ENCODE data around the gene AZIN2. TPM values are rescaled to one million over a fixed set of nuclear protein-coding genes. Genes with fewer than 3 reads are reported as not detected.

AZIN2 gene
- total RNA-seq, 1 experiment from 2014 or later, result 2.4 TPM

- ATAC-seq (no peak), DNase-seq (ENCODE audit: low read depth, low spot score) (no peak)
- ChIA-PET POLR2A (no interaction called here), CTCF (interaction anchor here (0.6 to 1.0 kb wide), 2 partner anchors 9 to 124 kb away, joined by 3 to 4 read pairs; no protein-coding TSS in a partner anchor)
- Histone ChIP-seq H3K4me1 (ENCODE audit: control insufficient read depth, insufficient read depth, low read length) (0 out of 2 replicates have a peak, but pooled peaks cover 3% of the 10 kb centered on the region), H3K4me3 (ENCODE audit: low read depth in 2 of 2, low read length in 2 of 2) (no peak overlapping the region), H3K36me3 (ENCODE audit: control insufficient read depth, insufficient read depth, low read length) (no peaks in the 10 kb centered on the region), H3K27me3 (ENCODE audit: control insufficient read depth, insufficient read depth, low read length) (no peaks in the 10 kb centered on the region), H3K9me3 (ENCODE audit: control insufficient read depth, insufficient read depth, low read depth, low read length) (no peaks in the 10 kb centered on the region), H3K27ac (ENCODE audit: low read length) (no peak overlapping the region)
- no peak for TF ChIP-seq POLR2AphosphoS5 (IDR thresholded peaks at IDR 0.05; ENCODE audit: low read depth, low read length)
- TF ChIP-seq, protein P1, sequence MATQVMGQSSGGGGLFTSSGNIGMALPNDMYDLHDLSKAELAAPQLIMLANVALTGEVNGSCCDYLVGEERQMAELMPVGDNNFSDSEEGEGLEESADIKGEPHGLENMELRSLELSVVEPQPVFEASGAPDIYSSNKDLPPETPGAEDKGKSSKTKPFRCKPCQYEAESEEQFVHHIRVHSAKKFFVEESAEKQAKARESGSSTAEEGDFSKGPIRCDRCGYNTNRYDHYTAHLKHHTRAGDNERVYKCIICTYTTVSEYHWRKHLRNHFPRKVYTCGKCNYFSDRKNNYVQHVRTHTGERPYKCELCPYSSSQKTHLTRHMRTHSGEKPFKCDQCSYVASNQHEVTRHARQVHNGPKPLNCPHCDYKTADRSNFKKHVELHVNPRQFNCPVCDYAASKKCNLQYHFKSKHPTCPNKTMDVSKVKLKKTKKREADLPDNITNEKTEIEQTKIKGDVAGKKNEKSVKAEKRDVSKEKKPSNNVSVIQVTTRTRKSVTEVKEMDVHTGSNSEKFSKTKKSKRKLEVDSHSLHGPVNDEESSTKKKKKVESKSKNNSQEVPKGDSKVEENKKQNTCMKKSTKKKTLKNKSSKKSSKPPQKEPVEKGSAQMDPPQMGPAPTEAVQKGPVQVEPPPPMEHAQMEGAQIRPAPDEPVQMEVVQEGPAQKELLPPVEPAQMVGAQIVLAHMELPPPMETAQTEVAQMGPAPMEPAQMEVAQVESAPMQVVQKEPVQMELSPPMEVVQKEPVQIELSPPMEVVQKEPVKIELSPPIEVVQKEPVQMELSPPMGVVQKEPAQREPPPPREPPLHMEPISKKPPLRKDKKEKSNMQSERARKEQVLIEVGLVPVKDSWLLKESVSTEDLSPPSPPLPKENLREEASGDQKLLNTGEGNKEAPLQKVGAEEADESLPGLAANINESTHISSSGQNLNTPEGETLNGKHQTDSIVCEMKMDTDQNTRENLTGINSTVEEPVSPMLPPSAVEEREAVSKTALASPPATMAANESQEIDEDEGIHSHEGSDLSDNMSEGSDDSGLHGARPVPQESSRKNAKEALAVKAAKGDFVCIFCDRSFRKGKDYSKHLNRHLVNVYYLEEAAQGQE (IDR thresholded peaks at IDR 0.05; ENCODE audit: insufficient read depth in 1 of 2, low read depth in 2 of 2, low read length in 1 of 2), result no peak
- BruUV-seq (replicated peaks), result no TSS peak
- intact Hi-C loops (cut with micrococcal nuclease; ENCODE audit: unreplicated experiment) (no loop called here), in situ Hi-C loops (cut with HindIII; ENCODE audit: low pct_unique_long_range_greater_than_20kb, low sequenced_read_pairs) (no loop called here)
Observed at GRCh38 chr1:33057095-33057494, 23.9 kb upstream of the AZIN2 start.

DNA sequence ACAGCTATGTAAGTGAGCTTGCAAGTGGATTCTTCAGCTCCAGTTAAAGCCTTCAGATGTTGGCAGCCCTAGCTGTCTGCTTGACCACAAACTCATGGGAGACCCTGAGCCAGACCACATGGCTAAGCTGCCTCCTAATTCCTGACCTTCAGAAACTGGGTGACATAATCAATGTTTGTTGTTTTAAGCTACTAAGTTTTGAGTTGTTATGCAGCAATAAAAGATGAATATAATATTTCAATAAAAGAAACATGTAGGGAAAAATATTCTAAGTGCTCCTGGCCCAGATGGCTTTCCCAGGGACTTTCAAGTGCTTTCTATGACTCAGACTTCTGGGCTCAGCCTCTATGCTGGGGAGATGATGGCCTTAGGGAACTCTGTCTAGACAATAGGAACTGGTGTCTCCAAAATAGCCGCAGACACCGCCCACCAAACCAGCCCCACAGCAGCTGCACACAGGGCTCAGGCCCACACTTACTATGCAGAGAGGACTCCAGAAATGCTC lies 20.3 kb upstream of the AZIN2 start:
- 0 out of 2 replicates have a peak, but pooled peaks have one; percentile 51 for ATAC-seq
- ChIA-PET POLR2A (interaction anchor here (0.7 kb wide), 1 partner anchor 421 kb away, joined by 3 read pairs; no protein-coding TSS in a partner anchor), CTCF (no interaction called here)
- Histone ChIP-seq H3K4me1 (ENCODE audit: control insufficient read depth, insufficient read depth, low read length) (0 out of 2 replicates have a peak, but pooled peaks cover under 1% of the 10 kb centered on the region), H3K9me3 (ENCODE audit: control insufficient read depth, insufficient read depth, low read depth, low read length) (no peaks in the 10 kb centered on the region; the same call in 1 of the 2 replicates), H3K36me3 (ENCODE audit: control insufficient read depth, insufficient read depth, low read length) (no peaks in the 10 kb centered on the region), H3K27ac (ENCODE audit: low read length) (no peak overlapping the region), H3K27me3 (ENCODE audit: control insufficient read depth, insufficient read depth, low read length) (no peaks in the 10 kb centered on the region), H3K4me3 (ENCODE audit: low read depth in 2 of 2, low read length in 2 of 2) (no peak overlapping the region)
- TF ChIP-seq TCF7L2 (IDR thresholded peaks at IDR 0.05; ENCODE audit: low read depth, low read length) (no peak), CTCF (IDR thresholded peaks at IDR 0.05) (no peak), SIN3A (IDR thresholded peaks at IDR 0.05; ENCODE audit: borderline replicate concordance, insufficient read depth, low read depth, low read length) (no peak), POLR2AphosphoS5 (IDR thresholded peaks at IDR 0.05; ENCODE audit: low read depth, low read length) (no peak)
- TF ChIP-seq, protein P1 (IDR thresholded peaks at IDR 0.05; ENCODE audit: insufficient read depth in 1 of 2, low read depth in 2 of 2, low read length in 1 of 2), result no peak
- intact Hi-C loops (cut with micrococcal nuclease; ENCODE audit: unreplicated experiment) (no loop called here), in situ Hi-C loops (cut with HindIII; ENCODE audit: low pct_unique_long_range_greater_than_20kb, low sequenced_read_pairs) (no loop called here)
- no TSS peak for BruUV-seq (replicated peaks)
- no peak for DNase-seq (ENCODE audit: low read depth, low spot score)

Measured in Panc1 (cell line).